SK-MEL-5 (cell line): Measurements from ENCODE around the gene MRPL19. TPM values are rescaled to one million over a fixed set of nuclear protein-coding genes. Genes with fewer than 3 reads are reported as not detected.

Experiments
- small RNA-seq, 2 experiments: library from RNA; depleted of rRNA; stranded (forward); fragments of <200 nt; gene quantifications; one replicate each; pipeline ENCODE3, GENCODE V24; 2014
- total RNA-seq: library from RNA; depleted of rRNA; stranded (reverse); fragments of >200 nt; shearing (Covaris generic); gene quantifications from 2 replicates; pipeline ENCODE4 v1.2.3, GENCODE V29; 2014; rRNA removed

The MRPL19 gene
- total RNA-seq, 1 experiment from 2014 or later = 106 TPM

Small RNA genes lying within 50 kb of the gene (small RNA-seq; reads per million reads assigned to genes)
- 0 to 0.12 reads per million in 2 experiments for gene RF00012

Other genes with a start within 250 kb of the MRPL19 start
- gene EVA1A, start 85.8 kb upstream of the MRPL19 start, total RNA-seq = 7.4 and 9.7 TPM in 2 replicates
- gene GCFC2, start 64.1 kb downstream of the MRPL19 start, total RNA-seq = 35.9 and 43.1 TPM in 2 replicates